Measurements from ENCODE around the gene IL17F.
A peak's percentile ranks its signal among the peaks of the same experiment; 100 is the strongest.

Gene IL17F

DNA sequence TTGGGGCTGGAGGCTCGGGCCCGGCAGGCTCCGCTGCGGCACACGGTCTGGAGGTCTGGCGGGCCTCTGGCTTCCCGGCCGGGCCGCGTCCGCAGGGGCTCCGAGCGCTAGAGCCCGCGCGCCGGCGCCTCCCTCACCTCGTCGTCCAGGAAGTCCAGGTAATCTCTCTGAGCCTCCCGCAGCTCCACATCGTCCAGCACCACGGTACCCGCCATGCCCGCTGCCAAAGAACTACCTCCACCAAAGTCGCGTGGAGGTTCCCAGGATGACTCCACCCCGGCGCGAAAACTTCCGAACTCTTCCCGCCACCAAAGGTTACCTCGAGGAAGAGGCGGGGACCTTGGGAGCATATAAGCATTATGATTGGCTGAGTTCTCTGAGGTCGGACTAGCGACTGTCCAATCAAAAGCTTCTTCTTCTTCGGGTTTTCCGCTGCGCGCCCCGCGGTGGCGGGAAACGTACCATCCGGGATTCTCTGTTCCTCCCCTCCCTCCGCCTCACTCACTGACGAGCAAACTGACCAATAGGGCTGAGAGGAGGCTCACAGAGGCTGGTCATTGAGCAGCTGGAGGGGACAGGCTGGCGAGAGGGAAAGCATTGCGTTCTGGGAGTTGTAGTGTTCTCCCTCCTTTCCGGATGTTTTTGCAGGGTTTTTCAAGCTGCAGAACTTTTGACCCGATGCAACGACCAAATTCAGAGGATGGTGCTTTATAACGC is 40.3 kb upstream of the IL17F start, which contains the start of gene MCM3:
Gene MCM3 (minus strand): TSS at position 283 of the 717 bp plus-strand sequence. CDS start 68 bp downstream, at position 215.
- FAIRE-seq = peak; percentile 84
- no peak for TF ChIP-seq CTCF (IDR thresholded peaks at IDR 0.05; ENCODE audit: insufficient read depth, missing control alignments)

GRCh38 chr6:52284131-52284459 is 39.8 kb upstream of the IL17F start:
- no peak for TF ChIP-seq CTCF (IDR thresholded peaks at IDR 0.05; ENCODE audit: insufficient read depth, missing control alignments)
- no peak for FAIRE-seq
- no peak for DNase-seq (ENCODE audit: insufficient read length, low spot score)

More for the DNA sequence above, 40.3 kb upstream of the IL17F start, which contains the start of gene MCM3:
- DNase-seq (ENCODE audit: insufficient read length, low spot score) = peak; percentile 71

- FAIRE-seq (no peak), DNase-seq (ENCODE audit: insufficient read length, low spot score) (no peak)
- TF ChIP-seq CTCF (IDR thresholded peaks at IDR 0.05; ENCODE audit: insufficient read depth, missing control alignments) = no peak
Measured at GRCh38 chr6:52283111-52283510, 38.8 kb upstream of the IL17F start.

DNA sequence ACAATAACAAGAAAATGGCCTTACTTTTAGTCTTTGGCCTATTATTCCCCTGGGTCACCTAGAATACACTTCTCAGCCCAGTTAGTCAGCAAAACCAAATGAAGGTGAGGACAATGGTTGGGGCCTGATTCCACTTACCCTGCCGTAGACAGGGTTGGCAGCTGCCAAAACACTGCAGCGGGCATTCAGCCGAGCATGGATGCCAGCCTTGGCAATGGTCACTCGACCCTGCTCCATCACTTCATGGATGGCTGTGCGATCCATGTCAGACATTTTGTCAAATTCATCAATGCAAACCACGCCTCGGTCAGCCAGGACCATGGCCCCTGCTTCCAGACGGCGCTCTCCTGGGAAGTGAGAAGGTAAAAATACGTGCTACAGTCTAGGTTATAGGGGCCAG is 31.8 kb upstream of the IL17F start:
- DNase-seq (ENCODE audit: insufficient read length, low spot score) (no peak), FAIRE-seq (no peak)
- TF ChIP-seq CTCF (IDR thresholded peaks at IDR 0.05; ENCODE audit: insufficient read depth, missing control alignments) = no peak

DNA sequence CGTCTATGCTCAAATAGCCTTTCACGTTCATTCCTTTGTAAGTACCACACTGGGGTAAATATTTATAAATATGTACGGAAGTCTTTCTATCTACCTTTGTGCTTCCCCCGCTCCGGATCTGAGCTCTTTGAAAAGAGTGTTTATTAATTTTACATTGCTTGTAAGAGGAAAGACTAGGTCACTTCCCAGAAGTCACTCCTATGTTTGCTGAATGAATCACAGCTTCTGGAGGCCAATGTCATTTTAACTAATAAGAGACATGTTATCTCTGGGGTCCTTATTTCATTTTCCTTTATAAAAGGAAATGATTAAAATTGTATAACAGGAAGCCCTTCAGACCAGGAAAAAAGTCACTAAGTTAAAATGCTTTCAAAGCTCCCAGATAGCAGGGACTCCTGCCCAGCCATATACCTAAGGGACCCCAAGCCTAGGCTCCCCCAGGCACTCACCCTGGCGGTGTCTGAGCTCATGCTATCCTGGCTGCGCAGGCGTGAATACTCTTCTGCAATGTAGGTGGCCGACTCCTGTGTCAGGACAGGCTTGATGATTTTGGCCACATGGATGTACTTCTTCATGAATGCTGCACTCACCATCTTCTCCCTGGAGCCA is 27.7 kb upstream of the IL17F start:
- no peak for DNase-seq (ENCODE audit: insufficient read length, low spot score)
- FAIRE-seq = no peak

GRCh38 chr6:52263709-52264540 is 19.6 kb upstream of the IL17F start:
- peak; percentile 94 for TF ChIP-seq CTCF (IDR thresholded peaks at IDR 0.05; ENCODE audit: insufficient read depth, missing control alignments)
- DNase-seq (ENCODE audit: insufficient read length, low spot score) (no peak), FAIRE-seq (no peak)

More for the DNA sequence above, 27.7 kb upstream of the IL17F start:
- no peak for TF ChIP-seq CTCF (IDR thresholded peaks at IDR 0.05; ENCODE audit: insufficient read depth, missing control alignments)
